Naive thymus-derived CD8-positive, alpha-beta T cell (primary cell): ENCODE results near the gene TP53BP2. TPM values are rescaled to one million over a fixed set of nuclear protein-coding genes. Genes with fewer than 3 reads are reported as not detected.
"Not testable (repeated sequence)": the region's sequence is repeated elsewhere in the genome, so short reads cannot be mapped to it uniquely, and the experiment has no call there.

Source experiments
- ATAC-seq, 2 donors: fragments of 150-1000 bp; cut with Tn5 transposase in 1 of 2; sonication (Bioruptor Pico), chemical (Tn5 transposase) in 1 of 2; 1 replicate in 1 of 2; 2 replicates in 1 of 2; pipeline ENCODE4 v1.10.0; 2021; ENCODE audit warnings: mild to moderate bottlenecking in 2 of 2, moderate library complexity in 2 of 2
- POLR2A ChIA-PET: fragments of 350-600 bp; sonication (Branson Sonifier 250); formaldehyde crosslinking; loops from one replicate; lab custom pipeline; 2021; ENCODE audit warnings: antibody characterized with exemption; lab: Charles Lee
- DNase-seq, 10 donors: peaks; one replicate each; pipeline versions ENCODE4 v3.0.0 to v3.0.0-alpha.2; 2020 to 2022
- H3K27ac Mint-ChIP-seq, 10 donors: one replicate each; pipeline ENCODE4 v1.8.0; 2020 to 2022; ENCODE audit warnings: mild to moderate bottlenecking in 10 of 10, mixed read lengths in 10 of 10, moderate library complexity in 4 of 10, inconsistent platforms in 1 of 10
- H3K27me3 Mint-ChIP-seq, 5 donors: one replicate each; pipeline ENCODE4 v1.8.0; 2021 to 2022; ENCODE audit warnings: mixed read lengths in 5 of 5
- H3K36me3 Mint-ChIP-seq, 3 donors: one replicate each; pipeline ENCODE4 v1.8.0; 2020 to 2022; ENCODE audit warnings: mixed read lengths in 3 of 3, mild to moderate bottlenecking in 2 of 3, inconsistent platforms in 1 of 3
- H3K4me1 Mint-ChIP-seq, 4 donors: one replicate each; pipeline ENCODE4 v1.8.0; 2021 to 2022; ENCODE audit warnings: mixed read lengths in 4 of 4
- H3K4me3 Mint-ChIP-seq, 10 donors: one replicate each; pipeline ENCODE4 v1.8.0; 2020 to 2022; ENCODE audit warnings: mild to moderate bottlenecking in 10 of 10, mixed read lengths in 10 of 10, moderate library complexity in 6 of 10, inconsistent platforms in 1 of 10
- H3K9me3 Mint-ChIP-seq, 9 donors: one replicate each; pipeline ENCODE4 v1.8.0; 2020 to 2022; ENCODE audit warnings: mixed read lengths in 9 of 9, mild to moderate bottlenecking in 3 of 9, inconsistent platforms in 1 of 9, moderate library complexity in 1 of 9
- polyA plus RNA-seq, 3 donors: library from polyadenylated mRNA; unstranded; fragments of 300-500 nt; fragmentation: Illumina TruSeq; gene quantifications; one replicate each; pipeline ENCODE4 v1.2.3, GENCODE V29; 2021
- total RNA-seq, 8 experiments: library from RNA in 2 of 8; stranded (reverse) in 2 of 8; gene quantifications; one replicate each; pipeline ENCODE4 v1.2.3 and lab custom pipeline; 2021 to 2026

The TP53BP2 gene, protein sequence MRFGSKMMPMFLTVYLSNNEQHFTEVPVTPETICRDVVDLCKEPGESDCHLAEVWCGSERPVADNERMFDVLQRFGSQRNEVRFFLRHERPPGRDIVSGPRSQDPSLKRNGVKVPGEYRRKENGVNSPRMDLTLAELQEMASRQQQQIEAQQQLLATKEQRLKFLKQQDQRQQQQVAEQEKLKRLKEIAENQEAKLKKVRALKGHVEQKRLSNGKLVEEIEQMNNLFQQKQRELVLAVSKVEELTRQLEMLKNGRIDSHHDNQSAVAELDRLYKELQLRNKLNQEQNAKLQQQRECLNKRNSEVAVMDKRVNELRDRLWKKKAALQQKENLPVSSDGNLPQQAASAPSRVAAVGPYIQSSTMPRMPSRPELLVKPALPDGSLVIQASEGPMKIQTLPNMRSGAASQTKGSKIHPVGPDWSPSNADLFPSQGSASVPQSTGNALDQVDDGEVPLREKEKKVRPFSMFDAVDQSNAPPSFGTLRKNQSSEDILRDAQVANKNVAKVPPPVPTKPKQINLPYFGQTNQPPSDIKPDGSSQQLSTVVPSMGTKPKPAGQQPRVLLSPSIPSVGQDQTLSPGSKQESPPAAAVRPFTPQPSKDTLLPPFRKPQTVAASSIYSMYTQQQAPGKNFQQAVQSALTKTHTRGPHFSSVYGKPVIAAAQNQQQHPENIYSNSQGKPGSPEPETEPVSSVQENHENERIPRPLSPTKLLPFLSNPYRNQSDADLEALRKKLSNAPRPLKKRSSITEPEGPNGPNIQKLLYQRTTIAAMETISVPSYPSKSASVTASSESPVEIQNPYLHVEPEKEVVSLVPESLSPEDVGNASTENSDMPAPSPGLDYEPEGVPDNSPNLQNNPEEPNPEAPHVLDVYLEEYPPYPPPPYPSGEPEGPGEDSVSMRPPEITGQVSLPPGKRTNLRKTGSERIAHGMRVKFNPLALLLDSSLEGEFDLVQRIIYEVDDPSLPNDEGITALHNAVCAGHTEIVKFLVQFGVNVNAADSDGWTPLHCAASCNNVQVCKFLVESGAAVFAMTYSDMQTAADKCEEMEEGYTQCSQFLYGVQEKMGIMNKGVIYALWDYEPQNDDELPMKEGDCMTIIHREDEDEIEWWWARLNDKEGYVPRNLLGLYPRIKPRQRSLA
- 10 to 100 TPM; 35.9 to 46.2 TPM for total RNA-seq
- polyA plus RNA-seq, result 10 to 100 TPM in 1 of 3 donors, 1 to 10 TPM in 2; 7.4 to 10.8 (median 9.3) TPM
- total RNA-seq (lab: John Stamatoyannopoulos, UW), result 73.9 to 141 (median 93.9) reads per million in 6 experiments

DNA sequence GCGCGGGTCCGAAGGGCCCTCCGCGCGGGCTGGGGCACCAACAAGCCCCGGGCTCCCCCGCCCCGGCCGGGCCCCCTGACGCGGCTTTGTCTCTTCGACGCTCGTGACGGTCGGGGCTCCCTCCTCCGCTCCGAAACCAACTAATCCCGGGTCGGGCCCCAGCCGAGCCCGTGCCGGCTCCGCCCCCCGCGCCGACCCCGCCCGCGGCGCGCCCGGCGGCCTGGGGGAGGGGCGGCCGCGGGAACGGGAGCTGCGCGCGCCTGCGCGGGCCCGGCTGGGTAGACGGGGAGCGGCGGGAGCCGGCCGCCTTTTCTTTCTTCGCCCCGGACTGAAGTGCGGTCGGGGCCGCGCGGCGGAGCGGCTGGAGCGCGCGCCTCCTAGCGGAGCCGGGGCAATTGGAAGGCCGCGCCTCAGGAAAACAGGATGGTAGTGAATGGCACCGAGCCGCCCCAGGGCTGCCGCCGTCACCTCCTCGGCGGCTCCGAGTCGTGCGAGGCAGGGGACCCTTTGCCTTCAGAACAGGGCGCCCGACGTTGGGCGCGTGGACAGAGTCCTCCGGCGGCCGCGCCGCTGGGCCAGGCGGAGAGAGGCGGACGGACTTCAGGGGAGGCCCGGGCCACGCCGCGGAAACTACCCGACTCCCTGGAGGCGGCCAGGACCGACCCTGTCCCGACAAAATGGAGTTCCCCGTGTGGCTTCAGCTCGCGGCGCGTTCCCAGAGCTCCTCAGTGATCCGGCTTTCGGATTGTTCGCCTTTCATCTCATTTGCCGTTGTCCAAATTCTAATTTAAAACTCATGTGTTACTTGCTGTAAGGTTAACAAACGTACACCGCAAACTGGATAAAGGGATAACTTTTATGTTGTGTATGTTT, at the start of gene TP53BP2:
Gene TP53BP2, minus strand, starts transcription at position 138 of the 873 bp plus-strand sequence. CDS start 267 bp downstream, outside the sequence.
- Mint-ChIP-seq H3K4me3 (peak within 1 kb of the TSS; percentile 89 to 98 (median 96)), H3K9me3 (no peaks in the 10 kb centered on the region), H3K36me3 (peaks cover 0 to 5% (median 0%) of the 10 kb centered on the region in 3 donors), H3K4me1 (peaks cover 14 to 45% (median 28%) of the 10 kb centered on the region in 4 donors), H3K27ac (peak within 1 kb of the TSS; percentile 92 to 99 (median 98)), H3K27me3 (peaks cover 0 to 6% (median 0%) of the 10 kb centered on the region in 5 donors)
- POLR2A ChIA-PET, result interaction anchor here (0.6 to 3.9 kb wide), 15 partner anchors 9 to 1133 kb away, joined by 3 to 18 read pairs (median 4); partner anchors contain the start of genes AIDA, BROX, FBXO28 and WDR26
- ATAC-seq (peak; percentile 82 to 85), DNase-seq (peak; percentile 80 to 92 (median 84))

DNA sequence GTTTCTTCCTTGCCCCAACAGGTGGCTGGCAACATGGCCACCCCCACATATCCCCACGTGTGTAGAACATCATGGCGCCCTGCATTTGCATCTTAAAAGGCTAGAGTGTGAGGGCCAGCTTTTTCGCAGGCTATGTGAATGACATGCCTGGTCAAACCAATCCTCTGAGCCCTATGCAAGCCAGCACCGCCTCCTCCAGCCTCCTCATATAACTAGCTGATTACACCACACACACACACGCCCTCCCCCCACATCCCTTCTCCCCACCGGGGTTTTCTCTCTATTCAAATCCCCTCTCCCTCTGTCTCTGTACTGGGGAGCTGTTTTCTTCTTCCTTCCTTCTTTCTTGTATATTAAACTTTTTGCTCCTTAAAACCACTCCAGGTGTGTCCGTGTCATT, 44.7 kb upstream of the TP53BP2 start:
- H3K4me1 Mint-ChIP-seq, POLR2A ChIA-PET, H3K27ac Mint-ChIP-seq, H3K27me3 Mint-ChIP-seq, H3K4me3 Mint-ChIP-seq, H3K9me3 Mint-ChIP-seq, ATAC-seq, H3K36me3 Mint-ChIP-seq, DNase-seq: not testable (repeated sequence)

DNA sequence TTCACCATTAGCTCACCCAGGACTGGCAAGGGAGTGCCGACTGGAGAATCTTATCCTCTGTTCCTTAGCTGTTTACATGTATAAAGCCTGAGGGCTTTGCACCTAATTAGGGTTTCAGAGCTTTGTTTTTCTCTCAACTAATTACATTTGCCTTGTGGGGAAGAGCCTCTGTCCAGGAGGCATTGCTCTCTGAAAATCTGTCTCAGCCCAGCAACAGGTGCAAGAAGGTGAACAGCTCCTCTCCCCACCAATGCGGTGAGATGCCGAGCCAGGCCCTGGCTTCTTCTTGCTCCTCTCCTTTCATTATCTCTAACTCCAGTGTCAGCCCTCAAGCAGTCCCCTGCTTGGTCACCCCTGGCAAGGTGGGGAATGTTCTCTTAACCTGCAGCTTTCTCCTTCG, 43.6 kb upstream of the TP53BP2 start:
- ATAC-seq, H3K4me3 Mint-ChIP-seq, H3K9me3 Mint-ChIP-seq, H3K27ac Mint-ChIP-seq, DNase-seq, POLR2A ChIA-PET, H3K4me1 Mint-ChIP-seq, H3K36me3 Mint-ChIP-seq, H3K27me3 Mint-ChIP-seq: not testable (repeated sequence)

DNA sequence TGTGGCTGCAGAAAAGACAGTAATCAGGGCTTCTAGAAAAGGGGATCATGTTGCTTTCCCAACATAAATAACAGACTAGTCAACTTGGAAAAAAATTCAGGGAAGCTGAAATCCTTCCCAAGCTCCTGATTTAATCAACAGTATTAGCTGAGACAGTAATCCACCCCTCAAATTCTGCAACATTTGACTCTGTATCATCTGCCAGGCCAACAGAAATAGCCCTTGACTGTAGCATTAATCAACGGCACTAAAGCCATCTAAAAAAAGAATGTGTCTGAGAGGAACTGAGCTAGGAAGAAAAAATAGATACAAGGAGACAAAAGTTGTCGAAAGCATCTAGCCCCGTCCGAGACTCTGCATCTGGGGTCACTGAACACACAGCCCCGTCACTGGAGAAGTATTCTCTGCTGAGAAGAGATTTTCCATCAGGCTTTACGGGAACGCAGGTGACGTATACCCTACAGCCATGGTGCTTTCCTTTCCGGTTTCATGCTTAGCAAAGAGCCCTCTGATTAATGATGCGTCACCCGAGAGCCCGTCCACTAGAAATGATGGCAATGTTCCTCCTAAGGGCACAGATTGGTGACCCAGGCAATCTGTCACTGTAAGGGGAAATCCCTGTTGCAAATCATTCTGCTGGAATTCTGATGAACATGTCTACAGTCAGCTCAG, 42.1 kb upstream of the TP53BP2 start:
- DNase-seq (no peak), ATAC-seq (no peak)
- H3K4me3 Mint-ChIP-seq, result no peak overlapping the region
- no peaks in the 10 kb centered on the region for H3K9me3 Mint-ChIP-seq
- H3K27ac Mint-ChIP-seq, result no peak overlapping the region
- no peaks in the 10 kb centered on the region for H3K27me3 Mint-ChIP-seq
- no peaks in the 10 kb centered on the region for H3K4me1 Mint-ChIP-seq
- POLR2A ChIA-PET, result no interaction called here
- no peaks in the 10 kb centered on the region for H3K36me3 Mint-ChIP-seq

DNA sequence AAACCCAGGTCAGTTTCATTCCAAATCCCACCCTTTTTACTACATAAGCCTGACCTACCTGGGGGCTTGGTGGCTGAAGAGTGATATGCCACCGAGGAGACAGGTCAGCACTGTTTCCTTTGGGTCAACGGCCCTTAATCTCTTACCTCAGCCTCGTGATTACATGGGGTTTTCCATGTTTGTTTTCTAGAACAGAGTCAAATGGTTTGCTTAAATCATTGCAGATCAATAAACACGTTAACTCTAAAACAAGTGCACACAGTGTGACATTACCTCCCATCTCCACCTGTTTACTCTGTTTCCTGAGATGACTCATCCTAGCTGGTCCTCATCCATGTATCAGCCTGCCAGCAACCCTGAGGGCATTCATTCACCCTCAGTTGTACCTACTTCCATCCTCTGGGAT, 40.8 kb upstream of the TP53BP2 start:
- Mint-ChIP-seq H3K36me3 (no peaks in the 10 kb centered on the region), H3K27me3 (no peaks in the 10 kb centered on the region), H3K4me3 (no peak overlapping the region), H3K9me3 (no peaks in the 10 kb centered on the region), H3K27ac (no peak overlapping the region), H3K4me1 (no peaks in the 10 kb centered on the region)
- DNase-seq, result no peak
- no peak for ATAC-seq
- POLR2A ChIA-PET, result interaction anchor here (0.6 kb wide), 1 partner anchor 123 kb away, joined by 3 read pairs; no protein-coding TSS in a partner anchor

DNA sequence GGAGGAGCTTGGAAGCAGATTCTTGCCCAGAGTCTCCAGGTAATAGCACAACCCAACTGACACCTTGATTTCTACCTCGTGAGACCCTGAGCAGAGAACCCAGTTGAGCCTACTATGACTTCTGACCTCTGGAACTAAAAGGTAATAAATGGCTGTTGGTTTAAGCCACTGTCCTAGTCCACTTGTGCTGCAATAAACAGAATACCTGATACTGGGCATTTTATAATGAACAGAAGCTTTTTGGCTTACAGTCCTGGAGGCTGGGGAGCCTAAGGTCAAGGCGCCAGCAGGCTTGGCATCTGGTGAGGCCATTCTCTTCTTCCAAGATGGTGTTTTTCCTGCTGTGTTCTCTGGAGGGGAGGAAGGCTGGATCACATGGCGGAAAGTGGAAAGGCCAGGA, 39.9 kb upstream of the TP53BP2 start:
- DNase-seq, result no peak
- POLR2A ChIA-PET, result interaction anchor here (0.6 kb wide), 1 partner anchor 18 kb away, joined by 3 read pairs; no protein-coding TSS in a partner anchor
- no peak overlapping the region for H3K4me3 Mint-ChIP-seq
- no peak for ATAC-seq
- H3K36me3 Mint-ChIP-seq, result no peaks in the 10 kb centered on the region
- H3K27me3 Mint-ChIP-seq, result peaks cover 0 to 6% (median 5%) of the 10 kb centered on the region in 5 donors
- no peaks in the 10 kb centered on the region for H3K9me3 Mint-ChIP-seq
- no peak overlapping the region for H3K27ac Mint-ChIP-seq
- no peaks in the 10 kb centered on the region for H3K4me1 Mint-ChIP-seq

DNA sequence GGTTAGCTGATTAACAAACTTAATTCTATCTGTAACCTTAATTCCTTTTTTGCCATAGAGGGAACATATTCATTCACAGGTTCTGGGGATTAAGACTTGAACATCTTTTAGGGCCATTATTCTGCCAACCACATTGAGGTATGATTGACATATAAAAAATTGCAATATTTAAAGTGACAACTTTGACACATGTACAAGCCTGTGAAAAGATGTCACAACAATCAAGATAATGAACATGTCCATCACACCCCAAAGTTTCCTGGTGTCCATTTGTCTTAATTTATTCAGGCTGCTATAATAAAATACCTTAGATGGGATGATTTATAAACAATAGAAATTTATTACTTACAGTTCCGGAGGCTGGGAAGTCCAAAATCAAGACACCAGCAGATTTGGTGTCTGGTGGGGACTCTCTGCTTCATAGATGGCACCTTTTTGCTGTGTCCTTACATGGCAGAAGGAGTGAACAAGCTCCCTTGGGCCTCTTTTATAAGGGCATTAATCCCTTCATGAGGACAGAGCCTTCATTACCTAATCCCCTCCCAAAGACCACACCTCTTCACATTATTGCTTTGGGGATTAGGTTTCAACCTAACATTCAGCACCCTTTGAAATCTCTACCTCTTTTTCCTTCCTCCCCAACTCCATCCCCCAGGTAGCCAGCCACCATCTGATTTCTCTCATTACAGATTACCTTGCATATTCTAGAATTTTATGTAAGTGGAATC, 33.0 kb upstream of the TP53BP2 start:
- Mint-ChIP-seq H3K36me3 (peaks cover 0 to 2% (median 0%) of the 10 kb centered on the region in 3 donors), H3K4me3 (no peak overlapping the region), H3K9me3 (peaks cover 0 to 5% (median 0%) of the 10 kb centered on the region in 9 donors)

DNA sequence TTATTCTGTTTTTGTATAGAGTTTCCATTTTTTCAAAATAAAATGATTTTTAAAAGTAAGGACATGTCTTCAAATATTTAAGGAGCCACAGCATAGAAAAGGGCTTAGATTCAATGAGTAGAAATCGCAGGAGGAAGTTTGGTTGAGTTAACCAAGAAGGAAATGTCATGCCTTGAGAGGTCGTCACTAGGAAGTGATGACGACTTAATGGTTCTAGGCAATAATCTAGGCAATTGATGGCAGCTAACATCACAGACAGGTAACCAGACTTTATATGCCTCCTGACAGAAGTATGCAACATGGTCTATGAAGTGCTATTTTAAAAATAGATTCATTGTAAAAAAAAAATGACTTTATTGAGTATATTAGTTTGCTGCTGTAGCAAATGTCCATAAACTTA, 32.1 kb upstream of the TP53BP2 start:
- peaks cover 4 to 22% (median 13%) of the 10 kb centered on the region in 5 donors for H3K27me3 Mint-ChIP-seq
- DNase-seq (no peak), ATAC-seq (no peak)
- POLR2A ChIA-PET, result no interaction called here
- peaks cover 0 to 2% (median 0%) of the 10 kb centered on the region in 3 donors for H3K36me3 Mint-ChIP-seq
- no peak overlapping the region for H3K27ac Mint-ChIP-seq
- H3K4me3 Mint-ChIP-seq, result no peak overlapping the region
- H3K9me3 Mint-ChIP-seq, result peaks cover 0 to 5% (median 0%) of the 10 kb centered on the region in 9 donors
- H3K4me1 Mint-ChIP-seq, result no peaks in the 10 kb centered on the region

More for the DNA sequence above, 33.0 kb upstream of the TP53BP2 start:
- Mint-ChIP-seq H3K27ac (peak overlapping the region in 1 of 10 donors; percentile 4), H3K4me1 (no peaks in the 10 kb centered on the region), H3K27me3 (peaks cover 3 to 17% (median 10%) of the 10 kb centered on the region in 5 donors)
- POLR2A ChIA-PET, result no interaction called here
- ATAC-seq (no peak), DNase-seq (no peak)

DNA sequence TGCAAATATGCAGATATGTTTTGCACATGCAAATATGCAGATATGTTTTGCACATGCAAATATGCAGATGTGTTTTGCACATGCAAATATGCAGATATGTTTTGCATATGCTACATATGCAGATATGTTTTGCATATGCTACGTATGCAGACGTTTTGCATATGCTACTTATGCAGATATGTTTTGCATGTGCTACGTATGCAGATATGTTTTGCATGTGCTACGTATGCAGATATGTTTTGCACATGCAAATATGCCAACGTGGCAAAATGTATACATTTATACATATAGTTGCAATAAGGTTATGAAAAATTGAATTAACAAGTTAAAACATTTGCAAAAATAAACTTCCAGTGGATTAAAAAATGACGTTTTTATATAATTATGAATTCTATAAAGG, 30.8 kb upstream of the TP53BP2 start:
- peaks cover 5 to 33% (median 22%) of the 10 kb centered on the region in 5 donors for H3K27me3 Mint-ChIP-seq
- no peak for ATAC-seq
- POLR2A ChIA-PET, result no interaction called here
- DNase-seq, result no peak
- H3K4me3 Mint-ChIP-seq, result no peak overlapping the region
- H3K36me3 Mint-ChIP-seq, result peaks cover 0 to 2% (median 0%) of the 10 kb centered on the region in 3 donors
- no peak overlapping the region for H3K27ac Mint-ChIP-seq
- peaks cover 0 to 5% (median 0%) of the 10 kb centered on the region in 9 donors for H3K9me3 Mint-ChIP-seq
- no peaks in the 10 kb centered on the region for H3K4me1 Mint-ChIP-seq

DNA sequence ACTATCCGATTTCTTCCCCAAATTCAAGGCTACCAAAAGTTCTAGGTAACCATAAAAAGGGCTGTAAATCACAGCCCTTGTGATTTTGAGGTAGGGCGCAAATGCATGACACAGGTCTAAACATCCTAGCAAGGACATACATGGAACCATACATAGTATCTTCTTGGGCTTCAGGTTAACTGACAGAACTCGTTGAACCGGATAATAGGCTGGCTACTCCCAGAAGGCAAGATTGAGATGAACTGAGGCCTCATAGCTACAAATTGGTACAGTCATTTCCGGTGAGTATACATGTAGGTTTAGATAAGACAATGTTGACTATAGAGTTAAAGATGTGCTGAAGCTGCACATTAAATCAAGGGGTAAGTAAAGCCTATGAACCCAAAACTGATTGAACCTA, 27.3 kb upstream of the TP53BP2 start:
- peaks cover 0 to 2% (median 0%) of the 10 kb centered on the region in 3 donors for H3K36me3 Mint-ChIP-seq
- H3K9me3 Mint-ChIP-seq, result peaks cover 0 to 5% (median 0%) of the 10 kb centered on the region in 9 donors
- H3K4me1 Mint-ChIP-seq, result no peaks in the 10 kb centered on the region
- ATAC-seq (no peak), DNase-seq (no peak)
- H3K4me3 Mint-ChIP-seq, result no peak overlapping the region
- H3K27me3 Mint-ChIP-seq, result peaks cover 3 to 23% (median 16%) of the 10 kb centered on the region in 5 donors
- no peak overlapping the region for H3K27ac Mint-ChIP-seq
- POLR2A ChIA-PET, result no interaction called here
